Activated CD4-positive, alpha-beta T cell treated with anti-CD3 and anti-CD28 coated beads for 24 hours (primary cell): Measurements from ENCODE around the gene TEKT5.

Experiments used
- DNase-seq, 2 donors: peaks; one replicate each; pipeline ENCODE4 v3.0.0-alpha.2; 2020; ENCODE audit warnings: low read depth in 2 of 2

The TEKT5 gene

DNA sequence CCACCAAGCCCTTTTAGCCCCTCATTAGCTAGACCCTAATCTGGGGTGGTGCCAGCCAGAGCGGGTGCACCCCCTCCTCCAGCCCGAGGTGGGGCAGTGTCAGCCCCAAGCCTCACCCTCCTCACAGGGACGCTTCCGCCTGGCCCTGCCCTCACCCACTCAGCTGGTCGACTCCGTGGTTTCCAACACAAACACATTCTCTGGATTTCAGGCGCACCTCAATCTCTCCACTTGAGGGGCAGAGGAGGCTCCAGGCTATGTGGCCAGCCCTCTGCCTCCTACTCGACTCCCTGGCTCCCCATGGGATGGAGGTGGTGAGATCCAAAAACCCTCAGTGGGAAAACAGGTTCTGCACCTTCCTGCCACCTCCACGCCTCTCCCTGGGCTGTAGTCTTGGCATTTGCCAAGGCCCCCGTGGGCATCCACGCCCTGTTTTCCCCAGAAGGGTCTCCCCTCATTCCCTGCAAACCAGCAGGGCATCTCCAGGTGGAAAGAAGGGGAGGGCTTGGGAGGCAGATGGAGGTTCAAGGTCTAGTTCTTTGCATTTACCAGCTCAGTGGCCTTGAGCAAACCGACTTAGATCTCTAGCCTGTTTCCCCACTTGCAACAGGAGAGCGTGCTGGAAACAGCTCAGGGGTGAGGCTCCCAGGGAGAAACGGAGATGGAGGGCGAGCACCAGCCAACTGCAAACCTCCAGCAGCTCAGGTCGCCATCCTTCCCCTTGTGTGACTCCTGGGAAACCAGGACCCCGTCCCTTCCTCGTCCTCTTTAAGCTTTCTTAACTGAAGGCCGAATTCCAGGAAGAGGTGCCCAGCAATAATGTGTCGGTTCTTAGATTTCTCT is 116.0 kb downstream of the TEKT5 start:
- no peak for DNase-seq
